ENCODE measurements around the gene SMARCA2.

DNA sequence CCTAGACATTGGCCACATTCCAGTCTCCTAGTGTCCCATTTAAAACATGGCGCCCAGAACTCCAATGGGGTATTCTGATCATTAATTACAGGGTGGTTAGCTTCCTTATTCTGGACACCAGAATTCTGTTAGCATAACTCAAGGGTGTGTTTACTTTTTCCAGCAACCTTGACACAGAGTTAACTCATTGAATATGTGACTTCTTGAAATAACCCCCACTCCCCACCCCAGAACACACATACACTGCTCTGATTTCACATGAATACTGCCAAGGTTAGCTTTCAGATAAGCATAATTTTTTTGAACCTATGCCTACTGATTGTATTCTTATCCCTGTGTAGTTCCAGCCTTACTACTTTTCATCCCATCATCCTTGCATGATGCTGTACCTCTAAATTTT, 151.1 kb downstream of the SMARCA2 start:
- no peak for TF ChIP-seq EZH2 (IDR thresholded peaks at IDR 0.05)
- no peak for TF ChIP-seq POLR2AphosphoS5 (IDR thresholded peaks at IDR 0.05; ENCODE audit: borderline replicate concordance, low read depth, low read length)
